Right lobe of liver (tissue), 6 donors: ENCODE results near the gene STK32A. TPM values are rescaled to one million over a fixed set of nuclear protein-coding genes. Genes with fewer than 3 reads are reported as not detected.
"Not testable (repeated sequence)": the region's sequence is repeated elsewhere in the genome, so short reads cannot be mapped to it uniquely, and the experiment has no call there.

Experiments used
- ATAC-seq, 4 donors: fragments of 200-7000 bp; cut with Tn5 transposase; one replicate each; pipeline ENCODE4 v1.9.1; 2020; ENCODE audit warnings: mild to moderate bottlenecking in 4 of 4, moderate library complexity in 4 of 4
- DNase-seq, 3 donors: peaks; one replicate each; pipeline ENCODE4 v3.0.0-alpha.2; 2020
- H3K27ac ChIP-seq, 3 donors: fragments of 200-600 bp; one replicate each; pipeline ENCODE4 v1.8.0; 2022
- H3K27me3 ChIP-seq, 2 donors: fragments of 200-600 bp; one replicate each; pipeline ENCODE4 v1.8.0; 2022
- H3K36me3 ChIP-seq, 4 donors: fragments of 200-600 bp; sonication (generic) in 1 of 4; one replicate each; pipeline versions ENCODE4 v1.5.1 to v1.8.0; 2017 to 2022; ENCODE audit warnings: control low read depth in 1 of 4
- H3K4me1 ChIP-seq, 4 donors: fragments of 200-600 bp; sonication (generic) in 1 of 4; one replicate each; pipeline versions ENCODE4 v1.5.1 to v1.8.0; 2017 to 2022; ENCODE audit warnings: control low read depth in 1 of 4
- H3K4me3 ChIP-seq, 3 donors: fragments of 200-600 bp; one replicate each; pipeline ENCODE4 v1.8.0; 2022
- H3K9me3 ChIP-seq, 4 donors: fragments of 200-600 bp; sonication (generic) in 1 of 4; one replicate each; pipeline versions ENCODE4 v1.5.1 to v1.8.0; 2017 to 2022; ENCODE audit warnings: control low read depth in 1 of 4
- CTCF ChIP-seq, 4 donors: fragments of 200-600 bp in 3 of 4; fragments of 450-650 bp in 1 of 4; IDR thresholded peaks; one replicate each; pipeline versions ENCODE4 v1.5.1 to v1.8.0; 2016 to 2022; ENCODE audit warnings: antibody characterized with exemption in 4 of 4, mild to moderate bottlenecking in 2 of 4
- POLR2A ChIP-seq: fragments of 450-650 bp; IDR thresholded peaks from one replicate; pipeline ENCODE4 v1.6.1; 2017; ENCODE audit warnings: antibody characterized with exemption, mild to moderate bottlenecking
- WGBS: methylation state at CpG from one replicate; pipeline ENCODE4 v1.1.6; 2018; ENCODE audit warnings: low coverage, low lambda C conversion rate; ENCODE audit not compliant: insufficient coverage; ENCODE audit errors: missing lambda C conversion rate; 5-methylcytosine and 5-hydroxymethylcytosine counted together
- intact Hi-C, 2 donors: fragments of 100-400 bp; cut with DNase I; formaldehyde crosslinking; loops; one replicate each; pipeline versions ENCODE4 v1.11.2 to v1.14.1; 2022
- total RNA-seq, 6 experiments: library from RNA; depleted of rRNA in 2 of 6; stranded (reverse); fragments of >200 nt in 2 of 6; fragmentation: NEBNext Ultra II Directional in 3 of 6; extraction: Animal tissue kit (Norgen Biotek cat#: 25700) in 3 of 6; gene quantifications; one replicate each; pipeline versions ENCODE4 v1.1.0 to v1.2.4, GENCODE V29; 2016 to 2023
- donor health status: DM: no; HTN: yes; CAD: no.
- donor health status: DM: no; HTN: no; CAD: no.
- donor health status: DM: no; HTN: no; CAD: no.
- donor health status: DM: no; HTN: yes; CAD: no.
- donor health status: DM: no; HTN: yes; CAD: no.

Gene STK32A
- total RNA-seq, 6 experiments from 2014 or later, result 0.05 to 0.42 (median 0.15) TPM; not detected in 3

DNA sequence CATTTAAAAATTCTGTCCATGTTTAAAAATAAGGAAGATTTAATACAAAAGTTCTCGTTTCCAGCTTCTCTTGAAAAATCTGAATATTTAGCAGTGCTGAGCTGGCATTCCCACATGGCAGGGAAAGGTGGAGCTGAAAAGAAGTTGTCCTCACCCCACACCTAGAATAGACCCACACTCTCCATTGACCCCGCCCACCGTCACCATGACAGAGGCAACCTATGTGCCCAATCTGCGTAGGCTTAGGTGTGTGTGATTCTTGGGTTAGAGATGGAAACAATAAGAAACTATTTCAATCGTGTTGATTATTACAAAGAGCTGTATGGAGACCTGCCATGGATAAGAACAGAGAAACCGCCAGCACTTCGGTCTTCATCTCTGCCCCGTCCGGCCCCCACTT is 8.9 kb upstream of the STK32A start:
- Histone ChIP-seq H3K4me1 (no peaks in the 10 kb centered on the region), H3K27me3 (peaks cover 0 to 4% of the 10 kb centered on the region in 2 donors), H3K27ac (no peak overlapping the region), H3K9me3 (no peaks in the 10 kb centered on the region), H3K36me3 (no peaks in the 10 kb centered on the region), H3K4me3 (no peak overlapping the region)
- intact Hi-C loops, result no loop called here
- no peak for ATAC-seq
- 86% methylated on average over 9 of the region's 9 CpGs for WGBS
- no peak for DNase-seq
- TF ChIP-seq POLR2A, result no peak
- TF ChIP-seq CTCF (IDR thresholded peaks at IDR 0.05), result no peak

- 88% methylated on average over 8 of the region's 15 CpGs for WGBS
Measured at GRCh38 chr5:147226512-147226911, 8.3 kb upstream of the STK32A start.

GRCh38 chr5:147234239-147234824 is 494 bp upstream of the STK32A start:
- peaks cover 0 to 8% of the 10 kb centered on the region in 2 donors for H3K27me3 ChIP-seq
- H3K4me3 ChIP-seq, result peak overlapping the region; percentile 21 to 40 (median 21)
- 3% methylated on average over 17 of the region's 32 CpGs for WGBS
- no peak for DNase-seq
- no peak for TF ChIP-seq POLR2A
- no peak for TF ChIP-seq CTCF (IDR thresholded peaks at IDR 0.05)
- H3K27ac ChIP-seq, result no peak overlapping the region
- H3K36me3 ChIP-seq, result no peaks in the 10 kb centered on the region
- no peak for ATAC-seq
- intact Hi-C loops, result no loop called here
- H3K9me3 ChIP-seq, result no peaks in the 10 kb centered on the region
- H3K4me1 ChIP-seq, result peaks cover 0 to 4% (median 0%) of the 10 kb centered on the region in 4 donors

More at GRCh38 chr5:147226512-147226911, 8.3 kb upstream of the STK32A start:
- Histone ChIP-seq H3K27ac (no peak overlapping the region), H3K4me3 (no peak overlapping the region), H3K27me3 (peaks cover 0 to 4% of the 10 kb centered on the region in 2 donors), H3K9me3 (no peaks in the 10 kb centered on the region), H3K4me1 (no peaks in the 10 kb centered on the region), H3K36me3 (no peaks in the 10 kb centered on the region)
- TF ChIP-seq CTCF (IDR thresholded peaks at IDR 0.05) (no peak), POLR2A (no peak)
- ATAC-seq (no peak), DNase-seq (no peak)
- intact Hi-C loops, result no loop called here

DNA sequence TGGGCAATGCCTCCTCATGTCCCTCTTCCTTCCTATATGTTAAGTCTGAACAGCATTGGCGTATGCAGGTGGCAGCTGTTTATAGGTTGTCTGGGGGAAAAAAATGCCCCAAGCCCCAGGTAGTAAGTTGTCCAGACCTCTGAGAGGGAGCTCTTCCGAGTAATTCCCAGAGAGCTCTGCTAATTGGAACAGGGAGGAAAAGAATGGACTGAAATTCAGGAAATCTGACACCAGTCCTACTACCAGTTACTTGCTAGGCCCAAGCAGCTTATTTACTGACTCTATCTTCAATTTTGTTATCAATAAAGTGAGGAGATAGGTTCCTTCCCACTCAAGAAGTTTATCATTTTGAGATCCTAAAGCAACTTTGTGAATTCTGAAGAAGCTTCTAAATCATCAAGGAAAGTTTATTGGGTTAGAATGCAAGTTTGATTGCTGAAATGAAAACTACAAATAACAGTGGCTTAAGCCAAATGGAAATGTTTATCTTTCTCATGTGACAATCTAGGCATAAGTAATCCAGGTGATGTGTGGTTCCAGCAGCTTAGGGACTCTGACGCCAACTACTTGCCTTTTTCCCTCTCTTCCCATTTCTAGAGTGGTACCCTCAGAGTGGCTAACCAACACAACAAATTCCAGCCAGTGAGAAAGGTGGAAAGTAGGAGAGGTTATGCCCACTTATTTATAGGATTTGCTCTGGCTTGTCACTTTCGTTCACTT is 5.6 kb downstream of the STK32A start:
- Histone ChIP-seq H3K36me3 (no peaks in the 10 kb centered on the region), H3K4me1 (no peaks in the 10 kb centered on the region), H3K4me3 (no peak overlapping the region), H3K9me3 (no peaks in the 10 kb centered on the region), H3K27ac (no peak overlapping the region), H3K27me3 (peaks cover 0 to 1% of the 10 kb centered on the region in 2 donors)
- WGBS, result 83% methylated on average over 4 of the region's 4 CpGs
- ATAC-seq (no peak), DNase-seq (no peak)
- no peak for TF ChIP-seq CTCF (IDR thresholded peaks at IDR 0.05)
- no peak for TF ChIP-seq POLR2A
- intact Hi-C loops, result no loop called here

DNA sequence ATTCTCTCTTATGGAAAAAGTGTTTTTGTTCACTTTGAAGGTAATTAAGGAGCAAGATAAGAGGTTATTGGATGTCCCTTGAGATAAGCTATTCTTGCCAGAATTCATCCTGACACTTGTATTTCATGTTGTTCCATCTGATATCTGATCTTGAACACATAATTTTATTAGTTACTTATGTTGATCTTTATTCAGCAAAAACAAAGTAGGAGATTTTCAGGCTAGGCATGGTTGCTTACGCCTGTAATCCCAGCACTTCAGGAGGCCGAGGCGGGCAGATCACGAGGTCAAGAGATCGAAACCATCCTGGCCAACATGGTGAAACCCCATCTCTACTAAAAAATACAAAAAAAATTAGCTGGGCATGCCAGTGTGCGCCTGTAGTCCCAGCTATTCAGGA is 8.4 kb downstream of the STK32A start:
- WGBS, result 69% methylated on average over 2 of the region's 6 CpGs
- intact Hi-C loops, result not testable (repeated sequence)

More for the DNA sequence above, 8.4 kb downstream of the STK32A start:
- H3K4me3 ChIP-seq, H3K4me1 ChIP-seq, H3K36me3 ChIP-seq, DNase-seq, H3K27me3 ChIP-seq, ATAC-seq, H3K27ac ChIP-seq, H3K9me3 ChIP-seq: not testable (repeated sequence)
